HG02571 (cell line): ENCODE results near the gene METTL13.

Source experiments
- ATAC-seq: cut with Tn5 transposase; IDR thresholded peaks from one replicate; pipeline ENCODE4 v1.9.1; 2021; ENCODE audit warnings: mild to moderate bottlenecking, moderate library complexity; ENCODE audit not compliant: unreplicated experiment

METTL13 gene

GRCh38 chr1:171801487-171801891 is 20.0 kb downstream of the METTL13 start:
- no peak for ATAC-seq

GRCh38 chr1:171802207-171802606 is 20.7 kb downstream of the METTL13 start:
- no peak for ATAC-seq

GRCh38 chr1:171803045-171803444 is 21.6 kb downstream of the METTL13 start:
- ATAC-seq = no peak

GRCh38 chr1:171803461-171804022 is 22.1 kb downstream of the METTL13 start:
- ATAC-seq = no peak

GRCh38 chr1:171805395-171806115 is 24.1 kb downstream of the METTL13 start:
- peak; percentile 88 for ATAC-seq

- no peak for ATAC-seq
Observed at GRCh38 chr1:171807556-171807955, 26.1 kb downstream of the METTL13 start.

- ATAC-seq = no peak
Observed at GRCh38 chr1:171809834-171810233, 28.4 kb downstream of the METTL13 start.

GRCh38 chr1:171811672-171812071 is 30.2 kb downstream of the METTL13 start:
- no peak for ATAC-seq

- no peak for ATAC-seq
Observed at GRCh38 chr1:171814692-171815091, 33.2 kb downstream of the METTL13 start.

GRCh38 chr1:171816300-171816901 is 34.9 kb downstream of the METTL13 start:
- ATAC-seq = no peak

- peak; percentile 90 for ATAC-seq
Observed at GRCh38 chr1:171817511-171818265, 36.2 kb downstream of the METTL13 start.

- no peak for ATAC-seq
Observed at GRCh38 chr1:171819946-171820345, 38.5 kb downstream of the METTL13 start.

- ATAC-seq = no peak
Observed at GRCh38 chr1:171826973-171827372, 45.5 kb downstream of the METTL13 start.

GRCh38 chr1:171828794-171829193 is 47.3 kb downstream of the METTL13 start:
- no peak for ATAC-seq

GRCh38 chr1:171833091-171833825 is 51.8 kb downstream of the METTL13 start:
- no peak for ATAC-seq

GRCh38 chr1:171834821-171835220 is 53.4 kb downstream of the METTL13 start:
- ATAC-seq = no peak

GRCh38 chr1:171835891-171836290 is 54.4 kb downstream of the METTL13 start:
- ATAC-seq = no peak

- ATAC-seq = peak; percentile 80
Observed at GRCh38 chr1:171841050-171841910, 59.8 kb downstream of the METTL13 start, which contains the start of gene DNM3. Gene DNM3 (plus strand): TSS chr1:171841498. CDS start chr1:171841657, 159 bp downstream.

GRCh38 chr1:171841931-171842761 is 60.7 kb downstream of the METTL13 start:
- no peak for ATAC-seq
